Activated CD8-positive, alpha-beta T cell treated with anti-CD3 and anti-CD28 coated beads for 36 hours (primary cell): Measurements from ENCODE around the gene PEF1. TPM values are rescaled to one million over a fixed set of nuclear protein-coding genes. Genes with fewer than 3 reads are reported as not detected.
"Not testable (repeated sequence)": the region's sequence is repeated elsewhere in the genome, so short reads cannot be mapped to it uniquely, and the experiment has no call there.

Experiments
- ATAC-seq: fragments of 200-7000 bp; cut with Tn5 transposase; one replicate; pipeline ENCODE4 v1.10.0; 2021; ENCODE audit warnings: mild to moderate bottlenecking, moderate library complexity
- CTCF ChIA-PET: fragments of 350-600 bp; sonication (Branson Sonifier 250); formaldehyde crosslinking; loops from one replicate; lab custom pipeline; 2021; ENCODE audit warnings: antibody characterized with exemption; lab: Charles Lee
- POLR2A ChIA-PET: fragments of 350-600 bp; sonication (Branson Sonifier 250); formaldehyde crosslinking; loops from one replicate; lab custom pipeline; 2021; ENCODE audit warnings: antibody characterized with exemption; lab: Charles Lee
- DNase-seq: peaks from one replicate; pipeline ENCODE4 v3.0.0-alpha.2; 2020
- H3K27ac Mint-ChIP-seq: one replicate; pipeline ENCODE4 v1.8.0; 2021; ENCODE audit warnings: mild to moderate bottlenecking, mixed read lengths
- H3K27me3 Mint-ChIP-seq: one replicate; pipeline ENCODE4 v1.8.0; 2021; ENCODE audit warnings: mixed read lengths
- H3K36me3 Mint-ChIP-seq: one replicate; pipeline ENCODE4 v1.8.0; 2021; ENCODE audit warnings: low read depth, mixed read lengths
- H3K4me1 Mint-ChIP-seq: one replicate; pipeline ENCODE4 v1.8.0; 2021; ENCODE audit warnings: low read depth, mixed read lengths
- H3K4me3 Mint-ChIP-seq: one replicate; pipeline ENCODE4 v1.8.0; 2021; ENCODE audit warnings: mild to moderate bottlenecking, moderate library complexity, mixed read lengths
- H3K9me3 Mint-ChIP-seq: one replicate; pipeline ENCODE4 v1.8.0; 2021; ENCODE audit warnings: mixed read lengths
- intact Hi-C: fragments of 100-400 bp; cut with micrococcal nuclease; formaldehyde crosslinking; loops from one replicate; pipeline ENCODE4 v1.10.0; 2022
- total RNA-seq, 2 experiments: library from RNA; stranded (reverse); gene quantifications; one replicate each; pipeline ENCODE4 v1.2.3, GENCODE V29; 2021
- TF ChIP-seq, protein P1 (sequence below): fragments of 200-600 bp; IDR thresholded peaks from one replicate; pipeline ENCODE4 v1.8.0; 2022; ENCODE audit warnings: antibody characterized with exemption, mild to moderate bottlenecking

PEF1 gene
- total RNA-seq, 2 experiments from 2014 or later: 58.1 to 61.9 TPM

GRCh38 chr1:31591425-31592093 lies 53.1 kb downstream of the PEF1 start:
- no peaks in the 10 kb centered on the region for H3K4me1 Mint-ChIP-seq
- H3K36me3 Mint-ChIP-seq: no peaks in the 10 kb centered on the region
- intact Hi-C loops: no loop called here
- DNase-seq (no peak), ATAC-seq (no peak)
- TF ChIP-seq, protein P1, sequence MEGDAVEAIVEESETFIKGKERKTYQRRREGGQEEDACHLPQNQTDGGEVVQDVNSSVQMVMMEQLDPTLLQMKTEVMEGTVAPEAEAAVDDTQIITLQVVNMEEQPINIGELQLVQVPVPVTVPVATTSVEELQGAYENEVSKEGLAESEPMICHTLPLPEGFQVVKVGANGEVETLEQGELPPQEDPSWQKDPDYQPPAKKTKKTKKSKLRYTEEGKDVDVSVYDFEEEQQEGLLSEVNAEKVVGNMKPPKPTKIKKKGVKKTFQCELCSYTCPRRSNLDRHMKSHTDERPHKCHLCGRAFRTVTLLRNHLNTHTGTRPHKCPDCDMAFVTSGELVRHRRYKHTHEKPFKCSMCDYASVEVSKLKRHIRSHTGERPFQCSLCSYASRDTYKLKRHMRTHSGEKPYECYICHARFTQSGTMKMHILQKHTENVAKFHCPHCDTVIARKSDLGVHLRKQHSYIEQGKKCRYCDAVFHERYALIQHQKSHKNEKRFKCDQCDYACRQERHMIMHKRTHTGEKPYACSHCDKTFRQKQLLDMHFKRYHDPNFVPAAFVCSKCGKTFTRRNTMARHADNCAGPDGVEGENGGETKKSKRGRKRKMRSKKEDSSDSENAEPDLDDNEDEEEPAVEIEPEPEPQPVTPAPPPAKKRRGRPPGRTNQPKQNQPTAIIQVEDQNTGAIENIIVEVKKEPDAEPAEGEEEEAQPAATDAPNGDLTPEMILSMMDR: no peak
- peaks cover 16% of the 10 kb centered on the region for H3K27me3 Mint-ChIP-seq
- no peaks in the 10 kb centered on the region for H3K9me3 Mint-ChIP-seq
- CTCF ChIA-PET: interaction anchor here (1.1 to 3.7 kb wide), 2 partner anchors 27 kb away, joined by 3 to 19 read pairs; no protein-coding TSS in a partner anchor
- H3K4me3 Mint-ChIP-seq: no peak overlapping the region
- POLR2A ChIA-PET: no interaction called here
- no peak overlapping the region for H3K27ac Mint-ChIP-seq

DNA sequence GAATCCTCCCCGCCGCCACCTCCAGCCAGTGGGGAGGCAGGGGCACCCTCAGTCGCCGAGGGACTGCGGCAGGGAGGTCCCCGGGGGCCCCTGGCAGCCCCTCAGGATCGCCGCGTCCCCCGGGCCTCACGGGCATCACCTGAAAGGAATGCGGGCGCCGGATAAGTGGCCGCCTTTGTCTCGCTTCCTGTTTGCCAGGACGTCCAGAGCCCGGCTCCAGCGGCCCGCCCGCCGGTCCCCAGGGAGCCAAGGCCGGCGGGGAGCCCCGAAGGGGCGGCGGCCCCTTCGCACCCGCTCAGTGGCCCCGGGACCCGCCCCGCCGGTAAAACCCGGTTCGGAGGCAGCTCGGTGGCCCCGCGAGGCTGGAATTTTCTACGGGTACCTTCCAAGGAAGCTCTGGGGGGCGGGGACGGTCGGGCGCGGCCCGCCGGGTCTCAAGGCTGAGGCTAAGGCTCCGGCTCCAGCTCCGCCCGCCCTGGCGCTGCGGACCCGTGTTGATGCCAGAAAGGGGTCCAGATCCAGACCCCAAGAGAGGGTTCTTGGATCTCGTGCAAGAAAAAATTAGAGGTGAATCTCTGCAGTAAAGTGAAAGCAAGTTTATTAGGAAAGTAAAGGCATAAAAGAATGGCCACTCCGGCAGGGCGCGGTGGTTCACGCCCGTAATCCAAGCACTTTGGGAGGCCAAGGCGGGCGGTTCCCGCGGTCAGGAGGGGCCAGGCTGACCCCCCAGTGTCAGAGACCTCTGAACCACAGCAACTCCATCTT lies 55.7 kb downstream of the PEF1 start:
- Mint-ChIP-seq H3K9me3 (no peaks in the 10 kb centered on the region), H3K27me3 (peaks cover 13% of the 10 kb centered on the region), H3K36me3 (no peaks in the 10 kb centered on the region), H3K4me1 (no peaks in the 10 kb centered on the region), H3K4me3 (no peak overlapping the region), H3K27ac (no peak overlapping the region)
- ATAC-seq: no peak
- intact Hi-C loops: no loop called here
- TF ChIP-seq, protein P1: no peak
- CTCF ChIA-PET: interaction anchor here (0.8 to 1.8 kb wide), 3 partner anchors 9 to 200 kb away, joined by 4 to 7 read pairs (median 4); no protein-coding TSS in a partner anchor
- DNase-seq: no peak
- POLR2A ChIA-PET: no interaction called here

- Mint-ChIP-seq H3K9me3 (no peaks in the 10 kb centered on the region), H3K27me3 (peaks cover 11% of the 10 kb centered on the region), H3K4me3 (no peak overlapping the region), H3K27ac (no peak overlapping the region), H3K4me1 (no peaks in the 10 kb centered on the region), H3K36me3 (no peaks in the 10 kb centered on the region)
- ChIA-PET CTCF (interaction anchor here (1.0 to 1.8 kb wide), 11 partner anchors 9 to 201 kb away, joined by 3 to 10 read pairs (median 4); no protein-coding TSS in a partner anchor), POLR2A (no interaction called here)
- peak; percentile 72 for DNase-seq
- TF ChIP-seq, protein P1: peak; percentile 68
- intact Hi-C loops: no loop called here
- peak; percentile 93 for ATAC-seq
These were observed 56.8 kb downstream of the PEF1 start for GRCh38 chr1:31587720-31588423.

- H3K4me3 Mint-ChIP-seq, intact Hi-C loops, ATAC-seq, H3K4me1 Mint-ChIP-seq, H3K27ac Mint-ChIP-seq, POLR2A ChIA-PET, H3K9me3 Mint-ChIP-seq, DNase-seq, H3K36me3 Mint-ChIP-seq: not testable (repeated sequence)
- CTCF ChIA-PET: interaction anchor here (1.0 to 1.8 kb wide), 10 partner anchors 9 to 63 kb away, joined by 3 to 10 read pairs (median 4); no protein-coding TSS in a partner anchor
- peaks cover 11% of the 10 kb centered on the region for H3K27me3 Mint-ChIP-seq
These were observed 57.4 kb downstream of the PEF1 start for GRCh38 chr1:31587328-31587699.
